HepG2 (cell line): Measurements from ENCODE around the gene AIF1. TPM values are rescaled to one million over a fixed set of nuclear protein-coding genes. Genes with fewer than 3 reads are reported as not detected.

ENCODE experiments used
- ARNT2 ChIP-seq: sonication (generic); formaldehyde crosslinking; IDR thresholded peaks from 2 replicates; pipeline ENCODE4 v1.8.0; 2022; ENCODE audit warnings: mild to moderate bottlenecking, low read depth, missing genetic modification reagents, moderate library complexity
- BCL6 ChIP-seq: IDR thresholded peaks from 2 replicates; pipeline ENCODE4 v1.6.1; 2016; ENCODE audit warnings: missing genetic modification reagents, missing compliant biosample characterization
- FOSL2 ChIP-seq: sonication (generic); formaldehyde crosslinking; IDR thresholded peaks from 2 replicates; pipeline ENCODE4 v1.4.0; 2020; ENCODE audit warnings: missing genetic modification reagents
- GRHL1 ChIP-seq: sonication (generic); formaldehyde crosslinking; conservative IDR thresholded peaks from 2 replicates; pipeline ENCODE4 v1.8.0; 2022; ENCODE audit warnings: missing genetic modification reagents
- IRF1 ChIP-seq: sonication (generic); formaldehyde crosslinking; IDR thresholded peaks from 2 replicates; pipeline ENCODE4 v1.4.0; 2020; ENCODE audit warnings: low read depth, mild to moderate bottlenecking, missing genetic modification reagents
- MBNL3 ChIP-seq: fragments of 250-450 bp; sonication (Bioruptor Pico); conservative IDR thresholded peaks from 2 replicates; pipeline ENCODE4 v1.8.0; 2022; ENCODE audit warnings: mild to moderate bottlenecking, inconsistent platforms
- MED13 ChIP-seq: sonication (generic); formaldehyde crosslinking; IDR thresholded peaks from 2 replicates; pipeline ENCODE4 v1.5.0; 2020; ENCODE audit warnings: missing genetic modification reagents
- MED8 ChIP-seq: sonication (generic); formaldehyde crosslinking; IDR thresholded peaks from 2 replicates; pipeline ENCODE4 v1.8.1; 2023; ENCODE audit warnings: mild to moderate bottlenecking, missing genetic modification reagents; ENCODE audit not compliant: insufficient replicate concordance
- NBN ChIP-seq: fragments of 450-650 bp; conservative IDR thresholded peaks from 2 replicates; pipeline ENCODE4 v1.6.1; 2017
- SALL2 ChIP-seq: sonication (generic); formaldehyde crosslinking; IDR thresholded peaks from 2 replicates; pipeline ENCODE4 v1.8.1; 2023; ENCODE audit warnings: mild to moderate bottlenecking, missing genetic modification reagents, inconsistent platforms
- SIX1 ChIP-seq: sonication (generic); formaldehyde crosslinking; IDR thresholded peaks from 2 replicates; pipeline ENCODE4 v1.4.0; 2020; ENCODE audit warnings: missing genetic modification reagents, borderline replicate concordance
- ZNF10 ChIP-seq: sonication (generic); formaldehyde crosslinking; IDR thresholded peaks from 2 replicates; pipeline ENCODE4 v1.4.0; 2020; ENCODE audit warnings: mild to moderate bottlenecking, low read depth, missing genetic modification reagents, borderline replicate concordance
- ZNF800 ChIP-seq: sonication (generic); formaldehyde crosslinking; IDR thresholded peaks from 2 replicates; pipeline ENCODE4 v1.4.0; 2020; ENCODE audit warnings: missing genetic modification reagents
- ZSCAN21 ChIP-seq: sonication (generic); formaldehyde crosslinking; IDR thresholded peaks from 2 replicates; pipeline ENCODE4 v1.8.0; 2022; ENCODE audit warnings: mild to moderate bottlenecking, missing genetic modification reagents, moderate library complexity, borderline replicate concordance
- polyA plus RNA-seq, 8 experiments: library from polyadenylated mRNA; depleted of rRNA in 3 of 8; stranded (reverse) in 7 of 8; unstranded in 1 of 8; fragments of >200 nt; fragmentation: Illumina TruSeq in 4 of 8; extraction: Trizol in 4 of 8; gene quantifications; 2 replicates each; pipeline versions ENCODE4 v1.2.1 to v1.2.3, GENCODE V29; 2011 to 2016; ENCODE audit warnings: low read depth in 4 of 8, missing spikeins in 1 of 8, mixed read lengths in 1 of 8; ENCODE audit not compliant: insufficient read depth in 1 of 8
- total RNA-seq, 5 experiments: library from RNA; depleted of rRNA; stranded (reverse); fragments of >200 nt; fragmentation: Illumina TruSeq; extraction: Trizol; gene quantifications; 2 replicates each; pipeline ENCODE4 v1.2.3, GENCODE V29; 2016; ENCODE audit warnings: low read depth in 1 of 5
- TF ChIP-seq, protein P1 (sequence below): sonication (generic); formaldehyde crosslinking; IDR thresholded peaks from 2 replicates; pipeline ENCODE4 v1.8.0; 2022; ENCODE audit warnings: missing genetic modification reagents, mild to moderate bottlenecking, inconsistent platforms, borderline replicate concordance
- TF ChIP-seq, protein P2 (sequence below): sonication (generic); formaldehyde crosslinking; IDR thresholded peaks from 2 replicates; pipeline ENCODE4 v1.5.1; 2020; ENCODE audit warnings: missing genetic modification reagents, mild to moderate bottlenecking, borderline replicate concordance
- TF ChIP-seq, protein P3 (sequence below): sonication (generic); formaldehyde crosslinking; IDR thresholded peaks from 2 replicates; pipeline ENCODE4 v1.5.0; 2020; ENCODE audit warnings: missing genetic modification reagents
- TF ChIP-seq, protein P4 (sequence below): conservative IDR thresholded peaks from 2 replicates; pipeline ENCODE4 v1.6.1; 2018; ENCODE audit warnings: missing genetic modification reagents

Gene AIF1
- total and polyA plus RNA-seq, 2 of the 13 experiments (the other 11 are each of a cell fraction or from before 2014, with no cell fraction given), result 1.5 TPM; not detected in 1

GRCh38 chr6:31580807-31581433 is 34.1 kb upstream of the AIF1 start (continued):
- no peak for TF ChIP-seq GRHL1
- TF ChIP-seq IRF1 (CRISPR knock-in tag), result no peak
- 0 out of 2 replicates have a peak, but pooled peaks have one; percentile 45 for TF ChIP-seq BCL6 (CRISPR knock-in tag)
- TF ChIP-seq, protein P1, sequence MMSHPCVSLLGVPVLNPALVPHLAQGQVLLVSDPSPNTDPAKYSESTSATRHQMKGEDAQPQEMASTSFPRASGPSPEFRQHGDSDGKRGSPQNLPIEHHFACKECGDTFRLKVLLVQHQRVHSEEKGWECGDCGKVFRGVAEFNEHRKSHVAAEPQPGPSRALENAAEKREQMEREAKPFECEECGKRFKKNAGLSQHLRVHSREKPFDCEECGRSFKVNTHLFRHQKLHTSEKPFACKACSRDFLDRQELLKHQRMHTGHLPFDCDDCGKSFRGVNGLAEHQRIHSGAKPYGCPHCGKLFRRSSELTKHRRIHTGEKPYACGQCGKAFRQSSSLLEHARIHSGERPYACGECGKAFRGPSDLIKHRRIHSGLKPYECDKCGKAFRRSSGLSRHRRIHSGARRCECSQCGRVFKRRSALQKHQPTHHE (CRISPR knock-in tag), result peak; percentile 85; the same call in 1 of the 2 replicates
- TF ChIP-seq, protein P2, sequence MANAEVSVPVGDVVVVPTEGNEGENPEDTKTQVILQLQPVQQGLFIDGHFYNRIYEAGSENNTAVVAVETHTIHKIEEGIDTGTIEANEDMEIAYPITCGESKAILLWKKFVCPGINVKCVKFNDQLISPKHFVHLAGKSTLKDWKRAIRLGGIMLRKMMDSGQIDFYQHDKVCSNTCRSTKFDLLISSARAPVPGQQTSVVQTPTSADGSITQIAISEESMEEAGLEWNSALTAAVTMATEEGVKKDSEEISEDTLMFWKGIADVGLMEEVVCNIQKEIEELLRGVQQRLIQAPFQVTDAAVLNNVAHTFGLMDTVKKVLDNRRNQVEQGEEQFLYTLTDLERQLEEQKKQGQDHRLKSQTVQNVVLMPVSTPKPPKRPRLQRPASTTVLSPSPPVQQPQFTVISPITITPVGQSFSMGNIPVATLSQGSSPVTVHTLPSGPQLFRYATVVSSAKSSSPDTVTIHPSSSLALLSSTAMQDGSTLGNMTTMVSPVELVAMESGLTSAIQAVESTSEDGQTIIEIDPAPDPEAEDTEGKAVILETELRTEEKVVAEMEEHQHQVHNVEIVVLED, result peak; percentile 23; the same call in 1 of the 2 replicates
- TF ChIP-seq, protein P3, sequence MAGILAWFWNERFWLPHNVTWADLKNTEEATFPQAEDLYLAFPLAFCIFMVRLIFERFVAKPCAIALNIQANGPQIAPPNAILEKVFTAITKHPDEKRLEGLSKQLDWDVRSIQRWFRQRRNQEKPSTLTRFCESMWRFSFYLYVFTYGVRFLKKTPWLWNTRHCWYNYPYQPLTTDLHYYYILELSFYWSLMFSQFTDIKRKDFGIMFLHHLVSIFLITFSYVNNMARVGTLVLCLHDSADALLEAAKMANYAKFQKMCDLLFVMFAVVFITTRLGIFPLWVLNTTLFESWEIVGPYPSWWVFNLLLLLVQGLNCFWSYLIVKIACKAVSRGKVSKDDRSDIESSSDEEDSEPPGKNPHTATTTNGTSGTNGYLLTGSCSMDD (CRISPR knock-in tag), result no peak
- TF ChIP-seq, protein P4, sequence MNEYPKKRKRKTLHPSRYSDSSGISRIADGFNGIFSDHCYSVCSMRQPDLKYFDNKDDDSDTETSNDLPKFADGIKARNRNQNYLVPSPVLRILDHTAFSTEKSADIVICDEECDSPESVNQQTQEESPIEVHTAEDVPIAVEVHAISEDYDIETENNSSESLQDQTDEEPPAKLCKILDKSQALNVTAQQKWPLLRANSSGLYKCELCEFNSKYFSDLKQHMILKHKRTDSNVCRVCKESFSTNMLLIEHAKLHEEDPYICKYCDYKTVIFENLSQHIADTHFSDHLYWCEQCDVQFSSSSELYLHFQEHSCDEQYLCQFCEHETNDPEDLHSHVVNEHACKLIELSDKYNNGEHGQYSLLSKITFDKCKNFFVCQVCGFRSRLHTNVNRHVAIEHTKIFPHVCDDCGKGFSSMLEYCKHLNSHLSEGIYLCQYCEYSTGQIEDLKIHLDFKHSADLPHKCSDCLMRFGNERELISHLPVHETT (CRISPR knock-in tag), result no peak
- no peak for TF ChIP-seq MBNL3 (CRISPR knock-in tag)
- peak; percentile 46; the same call in 1 of the 2 replicates for TF ChIP-seq FOSL2 (CRISPR knock-in tag)
- peak; percentile 81; the same call in 1 of the 2 replicates for TF ChIP-seq SALL2 (CRISPR knock-in tag)
- no peak for TF ChIP-seq ZNF10 (CRISPR knock-in tag)
- 0 out of 2 replicates have a peak, but pooled peaks have one; percentile 45 for TF ChIP-seq MED13
- no peak for TF ChIP-seq SIX1 (CRISPR knock-in tag)
- peak; percentile 78 for TF ChIP-seq ZSCAN21 (CRISPR knock-in tag)
- no peak for TF ChIP-seq NBN
- peak; percentile 69; the same call in 1 of the 2 replicates for TF ChIP-seq ZNF800 (CRISPR knock-in tag)
- no peak for TF ChIP-seq ARNT2 (CRISPR knock-in tag)
- TF ChIP-seq MED8, result peak; percentile 50
